ENCODE data around the gene VPS13D. TPM values are rescaled to one million over a fixed set of nuclear protein-coding genes. Genes with fewer than 3 reads are reported as not detected.

The VPS13D gene
- total and polyA plus RNA-seq, 2 donors (not counting 3 experiments of a cell fraction or from before 2014, with no cell fraction given) = 13.6 to 48.5 TPM

DNA sequence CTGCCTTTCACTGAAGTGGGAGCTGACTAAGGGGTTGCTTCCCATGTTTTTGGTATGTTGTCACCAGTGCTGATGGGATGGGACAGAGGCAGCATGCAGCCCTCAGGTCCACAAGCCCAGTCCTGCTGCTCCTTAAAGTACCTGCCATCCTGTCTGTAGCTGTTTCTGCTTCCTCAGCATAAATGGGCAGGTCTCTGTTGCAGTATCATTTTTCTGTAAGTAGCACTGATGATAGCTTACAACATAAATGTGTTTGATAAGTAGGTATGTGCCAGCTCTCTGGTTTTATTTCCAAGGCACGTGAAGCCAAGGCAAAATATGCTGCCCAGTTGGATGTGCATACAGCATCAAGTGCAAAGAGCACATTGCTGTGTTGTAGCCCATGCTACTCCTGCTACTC lies 173.0 kb downstream of the VPS13D start:
- no peak for DNase-seq (ENCODE audit: low read depth, low spot score)
- Histone ChIP-seq H3K9me1 (replicated peaks; ENCODE audit: control insufficient read depth, extremely low read depth, insufficient read depth, low read length) (no peaks in the 10 kb centered on the region), H3K27me3 (ENCODE audit: control insufficient read depth in 2 of 2, insufficient read depth in 2 of 2, low read length in 2 of 2) (no peaks in the 10 kb centered on the region), H3K4me2 (ENCODE audit: insufficient read depth, low read length) (no peak overlapping the region), H3K9me3 (replicated peaks; ENCODE audit: control insufficient read depth, insufficient read depth, low read length) (no peaks in the 10 kb centered on the region), H3K79me2 (ENCODE audit: control insufficient read depth, insufficient read depth, low read length) (no peaks in the 10 kb centered on the region), H4K20me1 (replicated peaks; ENCODE audit: control insufficient read depth, extremely low read depth, insufficient read depth, low read length) (no peaks in the 10 kb centered on the region), H3K4me3 (replicated peaks in 1 of 3; ENCODE audit: insufficient read depth in 1 of 3, low read depth in 1 of 3, low read length in 3 of 3) (no peak overlapping the region), H2AFZ (ENCODE audit: low read depth, low read length) (no peak overlapping the region), H3K4me1 (ENCODE audit: control insufficient read depth, extremely low read depth, insufficient read depth, low read length) (peaks cover 38% of the 10 kb centered on the region), H3K36me3 (ENCODE audit: control insufficient read depth in 2 of 2, extremely low read depth in 1 of 2, insufficient read depth in 2 of 2, low read length in 2 of 2) (peaks cover 0 to 14% of the 10 kb centered on the region in 2 experiments), H3K9ac (replicated peaks; ENCODE audit: extremely low read depth, insufficient read depth, low read length) (no peak overlapping the region), H3K27ac (ENCODE audit: insufficient read depth, low read depth, low read length) (no peak overlapping the region)
- dilution Hi-C loops (cut with MboI; ENCODE audit: extremely low pct_ligation_motif_present, low sequenced_read_pairs) = no loop called here
- ChIA-PET POLR2A (no interaction called here), CTCF (interaction anchor here (1.1 to 1.5 kb wide), 3 partner anchors 12 to 256 kb away, joined by 3 to 4 read pairs (median 4); no protein-coding TSS in a partner anchor)
- TF ChIP-seq MYC (IDR thresholded peaks at IDR 0.05; ENCODE audit: low read depth, low read length) (no peak), FOS (IDR thresholded peaks at IDR 0.05; ENCODE audit: borderline replicate concordance, insufficient read depth, low read length) (no peak), POLR2A (IDR thresholded peaks at IDR 0.05; ENCODE audit: low read depth, low read length) (no peak), JUN (IDR thresholded peaks at IDR 0.05; ENCODE audit: borderline replicate concordance, insufficient read depth, insufficient read length, low read depth) (no peak), EZH2 (IDR thresholded peaks at IDR 0.05; ENCODE audit: borderline replicate concordance, low read depth, low read length, severe bottlenecking) (no peak), GATA2 (IDR thresholded peaks at IDR 0.05; ENCODE audit: insufficient read depth, insufficient read length, low read depth, low read length) (no peak), POLR2AphosphoS5 (IDR thresholded peaks at IDR 0.05; ENCODE audit: insufficient read depth, low read depth, low read length) (no peak)
- TF ChIP-seq, protein P1, sequence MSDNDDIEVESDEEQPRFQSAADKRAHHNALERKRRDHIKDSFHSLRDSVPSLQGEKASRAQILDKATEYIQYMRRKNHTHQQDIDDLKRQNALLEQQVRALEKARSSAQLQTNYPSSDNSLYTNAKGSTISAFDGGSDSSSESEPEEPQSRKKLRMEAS (IDR thresholded peaks at IDR 0.05; ENCODE audit: insufficient read depth, insufficient read length) = no peak
- TF ChIP-seq, protein P2, sequence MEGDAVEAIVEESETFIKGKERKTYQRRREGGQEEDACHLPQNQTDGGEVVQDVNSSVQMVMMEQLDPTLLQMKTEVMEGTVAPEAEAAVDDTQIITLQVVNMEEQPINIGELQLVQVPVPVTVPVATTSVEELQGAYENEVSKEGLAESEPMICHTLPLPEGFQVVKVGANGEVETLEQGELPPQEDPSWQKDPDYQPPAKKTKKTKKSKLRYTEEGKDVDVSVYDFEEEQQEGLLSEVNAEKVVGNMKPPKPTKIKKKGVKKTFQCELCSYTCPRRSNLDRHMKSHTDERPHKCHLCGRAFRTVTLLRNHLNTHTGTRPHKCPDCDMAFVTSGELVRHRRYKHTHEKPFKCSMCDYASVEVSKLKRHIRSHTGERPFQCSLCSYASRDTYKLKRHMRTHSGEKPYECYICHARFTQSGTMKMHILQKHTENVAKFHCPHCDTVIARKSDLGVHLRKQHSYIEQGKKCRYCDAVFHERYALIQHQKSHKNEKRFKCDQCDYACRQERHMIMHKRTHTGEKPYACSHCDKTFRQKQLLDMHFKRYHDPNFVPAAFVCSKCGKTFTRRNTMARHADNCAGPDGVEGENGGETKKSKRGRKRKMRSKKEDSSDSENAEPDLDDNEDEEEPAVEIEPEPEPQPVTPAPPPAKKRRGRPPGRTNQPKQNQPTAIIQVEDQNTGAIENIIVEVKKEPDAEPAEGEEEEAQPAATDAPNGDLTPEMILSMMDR (IDR thresholded peaks at IDR 0.05; ENCODE audit: extremely low read depth in 1 of 2, insufficient read depth in 1 of 2, low read depth in 1 of 2, low read length in 2 of 2) = no peak
- BruUV-seq (replicated peaks) = no TSS peak
- intact Hi-C loops (cut with micrococcal nuclease) = loop anchor here (10.0 kb wide), 1 partner anchor 112 kb away; no protein-coding TSS in a partner anchor
- FAIRE-seq = no peak

All from endothelial cell of umbilical vein (primary cell).